ENCODE data around the gene NPHP3. TPM values are rescaled to one million over a fixed set of nuclear protein-coding genes. Genes with fewer than 3 reads are reported as not detected.

NPHP3 gene
- total and polyA plus RNA-seq, 4 donors: 2.0 to 56.9 (median 39.2) TPM

GRCh38 chr3:132735589-132735988 is 13.4 kb upstream of the NPHP3 start:
- ATAC-seq (ENCODE audit: low FRiP score): no peak
- H3K4me1 ChIP-seq (ENCODE audit: control insufficient read depth in 1 of 2, insufficient read depth in 2 of 2, low read length in 2 of 2): no peaks in the 10 kb centered on the region
- DNase-seq: no peak
- H3K36me3 ChIP-seq (ENCODE audit: control insufficient read depth in 1 of 2, insufficient read depth in 2 of 2, low read length in 1 of 2): no peaks in the 10 kb centered on the region
- no peaks in the 10 kb centered on the region for H3K27me3 ChIP-seq (ENCODE audit: control insufficient read depth in 1 of 2, insufficient read depth in 2 of 2, low read length in 1 of 2)
- H3K27ac ChIP-seq (ENCODE audit: low read depth in 1 of 2, low read length in 2 of 2): no peak overlapping the region
- no peak overlapping the region for H3K4me3 ChIP-seq (ENCODE audit: low read length in 2 of 2)
- intact Hi-C loops (cut with DNase I): no loop called here
- H3K9me3 ChIP-seq (ENCODE audit: control insufficient read depth, low read length): no peaks in the 10 kb centered on the region

- H3K36me3 ChIP-seq (ENCODE audit: control insufficient read depth in 1 of 2, insufficient read depth in 2 of 2, low read length in 1 of 2): no peaks in the 10 kb centered on the region
Observed at GRCh38 chr3:132730891-132731580, 8.8 kb upstream of the NPHP3 start.

GRCh38 chr3:132726341-132726823 is 4.2 kb upstream of the NPHP3 start:
- no peaks in the 10 kb centered on the region for H3K9me3 ChIP-seq (ENCODE audit: control insufficient read depth, low read length)
- H3K27me3 ChIP-seq (ENCODE audit: control insufficient read depth in 1 of 2, insufficient read depth in 2 of 2, low read length in 1 of 2): no peaks in the 10 kb centered on the region
- ATAC-seq (ENCODE audit: low FRiP score) (no peak), DNase-seq (no peak)
- H3K27ac ChIP-seq (ENCODE audit: low read depth in 1 of 2, low read length in 2 of 2): no peak overlapping the region
- no peak overlapping the region for H3K4me3 ChIP-seq (ENCODE audit: low read length in 2 of 2)
- H3K4me1 ChIP-seq (ENCODE audit: control insufficient read depth in 1 of 2, insufficient read depth in 2 of 2, low read length in 2 of 2): no peaks in the 10 kb centered on the region
- intact Hi-C loops (cut with DNase I): loop anchor here (5.0 to 10.0 kb wide), 3 partner anchors 658 to 848 kb away; partner anchors contain the start of gene CDV3 (in 1 of the 2)
- H3K36me3 ChIP-seq (ENCODE audit: control insufficient read depth in 1 of 2, insufficient read depth in 2 of 2, low read length in 1 of 2): no peaks in the 10 kb centered on the region
- WGBS, 2 donors: 2 to 4% methylated on average over 2 of the region's 2 CpGs

More at GRCh38 chr3:132730891-132731580, 8.8 kb upstream of the NPHP3 start:
- H3K4me3 ChIP-seq (ENCODE audit: low read length in 2 of 2): no peak overlapping the region
- no peaks in the 10 kb centered on the region for H3K27me3 ChIP-seq (ENCODE audit: control insufficient read depth in 1 of 2, insufficient read depth in 2 of 2, low read length in 1 of 2)
- H3K9me3 ChIP-seq (ENCODE audit: control insufficient read depth, low read length): no peaks in the 10 kb centered on the region
- intact Hi-C loops (cut with DNase I): loop anchor here (5.0 kb wide), 2 partner anchors 306 to 651 kb away; partner anchors contain the start of gene TMEM108 (in 2 of the 2)
- 1 to 3% methylated on average over 2 of the region's 2 CpGs for WGBS, 2 donors
- peak; percentile 78 for ATAC-seq (ENCODE audit: low FRiP score)
- no peak for DNase-seq
- no peaks in the 10 kb centered on the region for H3K4me1 ChIP-seq (ENCODE audit: control insufficient read depth in 1 of 2, insufficient read depth in 2 of 2, low read length in 2 of 2)
- no peak overlapping the region for H3K27ac ChIP-seq (ENCODE audit: low read depth in 1 of 2, low read length in 2 of 2)

GRCh38 chr3:132723024-132723950 is 1.1 kb upstream of the NPHP3 start:
- H3K9me3 ChIP-seq (ENCODE audit: control insufficient read depth, low read length): no peaks in the 10 kb centered on the region
- intact Hi-C loops (cut with DNase I): loop anchor here (2.0 to 10.0 kb wide), 3 partner anchors 662 to 852 kb away; partner anchors contain the start of gene CDV3 (in 2 of the 2)
- H3K27me3 ChIP-seq (ENCODE audit: control insufficient read depth in 1 of 2, insufficient read depth in 2 of 2, low read length in 1 of 2): no peaks in the 10 kb centered on the region
- ATAC-seq (ENCODE audit: low FRiP score): no peak
- no peaks in the 10 kb centered on the region for H3K36me3 ChIP-seq (ENCODE audit: control insufficient read depth in 1 of 2, insufficient read depth in 2 of 2, low read length in 1 of 2)
- DNase-seq: no peak
- WGBS, 2 donors: 7 to 9% methylated on average over 15 to 19 of the region's 19 CpGs
- peak overlapping the region; percentile 16 to 22 for H3K27ac ChIP-seq (ENCODE audit: low read depth in 1 of 2, low read length in 2 of 2)
- H3K4me3 ChIP-seq (ENCODE audit: low read length in 2 of 2): peak overlapping the region; percentile 10 to 58
- H3K4me1 ChIP-seq (ENCODE audit: control insufficient read depth in 1 of 2, insufficient read depth in 2 of 2, low read length in 2 of 2): peaks cover 3 to 13% of the 10 kb centered on the region in 2 donors

- 1 to 2% methylated on average over 44 to 47 of the region's 47 CpGs for WGBS, 2 donors
- peak overlapping the region; percentile 86 to 96 for H3K4me3 ChIP-seq (ENCODE audit: low read length in 2 of 2)
- ATAC-seq (ENCODE audit: low FRiP score) (peak; percentile 51), DNase-seq (peak; percentile 85 to 89)
- H3K4me1 ChIP-seq (ENCODE audit: control insufficient read depth in 1 of 2, insufficient read depth in 2 of 2, low read length in 2 of 2): peaks cover 3 to 13% of the 10 kb centered on the region in 2 donors
- H3K27ac ChIP-seq (ENCODE audit: low read depth in 1 of 2, low read length in 2 of 2): peak overlapping the region; percentile 84 to 91
- H3K27me3 ChIP-seq (ENCODE audit: control insufficient read depth in 1 of 2, insufficient read depth in 2 of 2, low read length in 1 of 2): no peaks in the 10 kb centered on the region
- intact Hi-C loops (cut with DNase I): loop anchor here (2.0 to 10.0 kb wide), 3 partner anchors 663 to 853 kb away; partner anchors contain the start of gene CDV3 (in 2 of the 2)
- no peaks in the 10 kb centered on the region for H3K9me3 ChIP-seq (ENCODE audit: control insufficient read depth, low read length)
- no peaks in the 10 kb centered on the region for H3K36me3 ChIP-seq (ENCODE audit: control insufficient read depth in 1 of 2, insufficient read depth in 2 of 2, low read length in 1 of 2)
Observed at GRCh38 chr3:132721479-132722164, 587 bp downstream of the NPHP3 start.

- no peaks in the 10 kb centered on the region for H3K27me3 ChIP-seq (ENCODE audit: control insufficient read depth in 1 of 2, insufficient read depth in 2 of 2, low read length in 1 of 2)
- DNase-seq (no peak), ATAC-seq (ENCODE audit: low FRiP score) (no peak)
- H3K4me3 ChIP-seq (ENCODE audit: low read length in 2 of 2): peak overlapping the region in 1 of 2 donors; percentile 47
- H3K4me1 ChIP-seq (ENCODE audit: control insufficient read depth in 1 of 2, insufficient read depth in 2 of 2, low read length in 2 of 2): peaks cover 3 to 13% of the 10 kb centered on the region in 2 donors
- 38 to 39% methylated on average over 6 of the region's 6 CpGs for WGBS, 2 donors
- no peaks in the 10 kb centered on the region for H3K9me3 ChIP-seq (ENCODE audit: control insufficient read depth, low read length)
- H3K27ac ChIP-seq (ENCODE audit: low read depth in 1 of 2, low read length in 2 of 2): no peak overlapping the region
- H3K36me3 ChIP-seq (ENCODE audit: control insufficient read depth in 1 of 2, insufficient read depth in 2 of 2, low read length in 1 of 2): no peaks in the 10 kb centered on the region
- intact Hi-C loops (cut with DNase I): loop anchor here in 1 of 2 donors (10.0 kb wide), 2 partner anchors 665 to 855 kb away; partner anchors contain the start of gene CDV3
Observed at GRCh38 chr3:132720228-132720627, 2.0 kb downstream of the NPHP3 start.

- H3K27me3 ChIP-seq (ENCODE audit: control insufficient read depth in 1 of 2, insufficient read depth in 2 of 2, low read length in 1 of 2): no peaks in the 10 kb centered on the region
- DNase-seq: no peak
- intact Hi-C loops (cut with DNase I): no loop called here
Observed at GRCh38 chr3:132716372-132716771, 5.8 kb downstream of the NPHP3 start.

More at GRCh38 chr3:132716372-132716771, 5.8 kb downstream of the NPHP3 start:
- no peaks in the 10 kb centered on the region for H3K9me3 ChIP-seq (ENCODE audit: control insufficient read depth, low read length)
- H3K4me3 ChIP-seq (ENCODE audit: low read length in 2 of 2): no peak overlapping the region
- H3K4me1 ChIP-seq (ENCODE audit: control insufficient read depth in 1 of 2, insufficient read depth in 2 of 2, low read length in 2 of 2): peaks cover 3 to 13% of the 10 kb centered on the region in 2 donors
- no peak for ATAC-seq (ENCODE audit: low FRiP score)
- H3K27ac ChIP-seq (ENCODE audit: low read depth in 1 of 2, low read length in 2 of 2): no peak overlapping the region
- H3K36me3 ChIP-seq (ENCODE audit: control insufficient read depth in 1 of 2, insufficient read depth in 2 of 2, low read length in 1 of 2): no peaks in the 10 kb centered on the region

All from aorta (tissue), 5 donors.